Hepatocyte (in vitro differentiated cells): ENCODE measurements around the gene STPG1.

Source experiments
- CTCF ChIP-seq: fragments of 200-600 bp; sonication (generic); IDR thresholded peaks from 2 replicates; pipeline ENCODE4 v1.5.1; 2016; ENCODE audit warnings: antibody characterized with exemption, mild to moderate bottlenecking; ENCODE audit not compliant: poor library complexity
- EZH2 ChIP-seq: fragments of 200-600 bp; sonication (generic); IDR thresholded peaks from 2 replicates; pipeline ENCODE4 v1.6.1; 2016; ENCODE audit warnings: antibody characterized with exemption, mild to moderate bottlenecking, borderline replicate concordance

GRCh38 chr1:24361811-24362210 lies 51.8 kb downstream of the STPG1 start:
- TF ChIP-seq EZH2: no peak
- TF ChIP-seq CTCF: no peak
